ENCODE results near the gene AMIGO1. TPM values are rescaled to one million over a fixed set of nuclear protein-coding genes. Genes with fewer than 3 reads are reported as not detected.

Gene AMIGO1
- total and polyA plus RNA-seq, 4 donors: 2.4 to 6.3 (median 3.4) TPM

- peaks cover 0 to 19% (median 9%) of the 10 kb centered on the region in 3 donors for H3K27me3 ChIP-seq (ENCODE audit: control insufficient read depth in 3 of 3, insufficient read depth in 3 of 3, low read length in 2 of 3)
- H3K9ac ChIP-seq (ENCODE audit: insufficient read depth in 1 of 2, low read length in 2 of 2): no peak overlapping the region
- H3K4me1 ChIP-seq (ENCODE audit: control insufficient read depth in 5 of 5, insufficient read depth in 5 of 5, low read length in 5 of 5): peaks cover 0 to 5% (median 3%) of the 10 kb centered on the region in 5 donors
- DNase-seq: peak in 1 of 3 donors; percentile 44
- TF ChIP-seq CTCF (IDR thresholded peaks at IDR 0.05; ENCODE audit: control extremely low read depth, extremely low read depth): no peak
- no peak overlapping the region for H3K4me3 ChIP-seq
- H3K9me3 ChIP-seq (ENCODE audit: control insufficient read depth in 4 of 4, insufficient read depth in 3 of 4, low read length in 3 of 4): no peaks in the 10 kb centered on the region
- H3K27ac ChIP-seq (ENCODE audit: low read depth in 1 of 2, low read length in 1 of 2): no peak overlapping the region
- no peaks in the 10 kb centered on the region for H3K36me3 ChIP-seq (ENCODE audit: control insufficient read depth in 4 of 4, insufficient read depth in 4 of 4, low read length in 4 of 4)
- ATAC-seq (ENCODE audit: insufficient read depth, low FRiP score): no peak
- WGBS, 2 donors: 13 to 14% methylated on average over 7 of the region's 7 CpGs
Observed at GRCh38 chr1:109478806-109479205, 30.7 kb downstream of the AMIGO1 start.

GRCh38 chr1:109477821-109478220 lies 31.7 kb downstream of the AMIGO1 start:
- WGBS, 2 donors: 58 to 62% methylated on average over 6 of the region's 6 CpGs
- Histone ChIP-seq H3K9me3 (ENCODE audit: control insufficient read depth in 4 of 4, insufficient read depth in 3 of 4, low read length in 3 of 4) (no peaks in the 10 kb centered on the region), H3K4me1 (ENCODE audit: control insufficient read depth in 5 of 5, insufficient read depth in 5 of 5, low read length in 5 of 5) (peaks cover 0 to under 1% (median 0%) of the 10 kb centered on the region in 5 donors), H3K9ac (ENCODE audit: insufficient read depth in 1 of 2, low read length in 2 of 2) (no peak overlapping the region), H3K27me3 (ENCODE audit: control insufficient read depth in 3 of 3, insufficient read depth in 3 of 3, low read length in 2 of 3) (peaks cover 0 to 23% (median 9%) of the 10 kb centered on the region in 3 donors), H3K4me3 (no peak overlapping the region), H3K36me3 (ENCODE audit: control insufficient read depth in 4 of 4, insufficient read depth in 4 of 4, low read length in 4 of 4) (no peaks in the 10 kb centered on the region), H3K27ac (ENCODE audit: low read depth in 1 of 2, low read length in 1 of 2) (no peak overlapping the region)
- no peak for ATAC-seq (ENCODE audit: insufficient read depth, low FRiP score)
- DNase-seq: no peak
- TF ChIP-seq CTCF (IDR thresholded peaks at IDR 0.05; ENCODE audit: control extremely low read depth, extremely low read depth): no peak

- H3K4me3 ChIP-seq: no peak overlapping the region
- H3K9ac ChIP-seq (ENCODE audit: insufficient read depth in 1 of 2, low read length in 2 of 2): no peak overlapping the region
- no peak overlapping the region for H3K27ac ChIP-seq (ENCODE audit: low read depth in 1 of 2, low read length in 1 of 2)
- no peaks in the 10 kb centered on the region for H3K9me3 ChIP-seq (ENCODE audit: control insufficient read depth in 4 of 4, insufficient read depth in 3 of 4, low read length in 3 of 4)
- no peak for ATAC-seq (ENCODE audit: insufficient read depth, low FRiP score)
- H3K27me3 ChIP-seq (ENCODE audit: control insufficient read depth in 3 of 3, insufficient read depth in 3 of 3, low read length in 2 of 3): peaks cover 0 to 23% (median 11%) of the 10 kb centered on the region in 3 donors
- H3K4me1 ChIP-seq (ENCODE audit: control insufficient read depth in 5 of 5, insufficient read depth in 5 of 5, low read length in 5 of 5): no peaks in the 10 kb centered on the region
- no peak for DNase-seq
- TF ChIP-seq CTCF (IDR thresholded peaks at IDR 0.05; ENCODE audit: control extremely low read depth, extremely low read depth): no peak
- no peaks in the 10 kb centered on the region for H3K36me3 ChIP-seq (ENCODE audit: control insufficient read depth in 4 of 4, insufficient read depth in 4 of 4, low read length in 4 of 4)
- 92 to 93% methylated on average over 8 of the region's 8 CpGs for WGBS, 2 donors
Observed at GRCh38 chr1:109476825-109477224, 32.7 kb downstream of the AMIGO1 start.

GRCh38 chr1:109475261-109475660 lies 34.3 kb downstream of the AMIGO1 start:
- Histone ChIP-seq H3K4me3 (no peak overlapping the region), H3K4me1 (ENCODE audit: control insufficient read depth in 5 of 5, insufficient read depth in 5 of 5, low read length in 5 of 5) (no peaks in the 10 kb centered on the region), H3K9me3 (ENCODE audit: control insufficient read depth in 4 of 4, insufficient read depth in 3 of 4, low read length in 3 of 4) (no peaks in the 10 kb centered on the region), H3K36me3 (ENCODE audit: control insufficient read depth in 4 of 4, insufficient read depth in 4 of 4, low read length in 4 of 4) (no peaks in the 10 kb centered on the region), H3K27ac (ENCODE audit: low read depth in 1 of 2, low read length in 1 of 2) (no peak overlapping the region), H3K9ac (ENCODE audit: insufficient read depth in 1 of 2, low read length in 2 of 2) (no peak overlapping the region), H3K27me3 (ENCODE audit: control insufficient read depth in 3 of 3, insufficient read depth in 3 of 3, low read length in 2 of 3) (peaks cover 0 to 35% (median 19%) of the 10 kb centered on the region in 3 donors)
- no peak for TF ChIP-seq CTCF (IDR thresholded peaks at IDR 0.05; ENCODE audit: control extremely low read depth, extremely low read depth)
- DNase-seq (no peak), ATAC-seq (ENCODE audit: insufficient read depth, low FRiP score) (no peak)
- 86 to 87% methylated on average over 9 of the region's 9 CpGs for WGBS, 2 donors

Measured in lung (tissue), 12 donors.